Progenitor cell of endocrine pancreas (in vitro differentiated cells): ENCODE results near the gene HOXA4. TPM values are rescaled to one million over a fixed set of nuclear protein-coding genes. Genes with fewer than 3 reads are reported as not detected.

Experiments used
- DNase-seq: peaks from one replicate; pipeline ENCODE4 v3.0.0; 2021; ENCODE audit warnings: low spot score; ENCODE audit not compliant: unreplicated experiment
- H3K27ac Mint-ChIP-seq: 2 replicates; pipeline ENCODE4 v1.8.0; 2021; ENCODE audit warnings: mild to moderate bottlenecking, moderate library complexity, mixed read lengths
- H3K27me3 Mint-ChIP-seq: 2 replicates; pipeline ENCODE4 v1.8.0; 2021; ENCODE audit warnings: mixed read lengths
- H3K36me3 Mint-ChIP-seq: 2 replicates; pipeline ENCODE4 v1.8.0; 2022; ENCODE audit warnings: mixed read lengths; ENCODE audit not compliant: insufficient read depth
- H3K4me1 Mint-ChIP-seq: 2 replicates; pipeline ENCODE4 v1.8.0; 2021; ENCODE audit warnings: low read depth, mixed read lengths
- H3K4me3 Mint-ChIP-seq: 2 replicates; pipeline ENCODE4 v1.8.0; 2021; ENCODE audit warnings: low read depth, mild to moderate bottlenecking, moderate library complexity, mixed read lengths
- H3K9me3 Mint-ChIP-seq: 2 replicates; pipeline ENCODE4 v1.8.0; 2021; ENCODE audit warnings: low read depth, mixed read lengths
- total RNA-seq: library from RNA; stranded (reverse); gene quantifications from 2 replicates; pipeline ENCODE4 v1.2.1, GENCODE V29; 2021
- TF ChIP-seq, protein P1 (sequence below): fragments of 200-600 bp; sonication (generic); IDR thresholded peaks from one replicate; pipeline ENCODE4 v1.5.0; 2021; ENCODE audit warnings: antibody characterized with exemption, mild to moderate bottlenecking; ENCODE audit not compliant: unreplicated experiment

Gene HOXA4
- total RNA-seq, 1 donor from 2014 or later = 13.7 TPM

DNA sequence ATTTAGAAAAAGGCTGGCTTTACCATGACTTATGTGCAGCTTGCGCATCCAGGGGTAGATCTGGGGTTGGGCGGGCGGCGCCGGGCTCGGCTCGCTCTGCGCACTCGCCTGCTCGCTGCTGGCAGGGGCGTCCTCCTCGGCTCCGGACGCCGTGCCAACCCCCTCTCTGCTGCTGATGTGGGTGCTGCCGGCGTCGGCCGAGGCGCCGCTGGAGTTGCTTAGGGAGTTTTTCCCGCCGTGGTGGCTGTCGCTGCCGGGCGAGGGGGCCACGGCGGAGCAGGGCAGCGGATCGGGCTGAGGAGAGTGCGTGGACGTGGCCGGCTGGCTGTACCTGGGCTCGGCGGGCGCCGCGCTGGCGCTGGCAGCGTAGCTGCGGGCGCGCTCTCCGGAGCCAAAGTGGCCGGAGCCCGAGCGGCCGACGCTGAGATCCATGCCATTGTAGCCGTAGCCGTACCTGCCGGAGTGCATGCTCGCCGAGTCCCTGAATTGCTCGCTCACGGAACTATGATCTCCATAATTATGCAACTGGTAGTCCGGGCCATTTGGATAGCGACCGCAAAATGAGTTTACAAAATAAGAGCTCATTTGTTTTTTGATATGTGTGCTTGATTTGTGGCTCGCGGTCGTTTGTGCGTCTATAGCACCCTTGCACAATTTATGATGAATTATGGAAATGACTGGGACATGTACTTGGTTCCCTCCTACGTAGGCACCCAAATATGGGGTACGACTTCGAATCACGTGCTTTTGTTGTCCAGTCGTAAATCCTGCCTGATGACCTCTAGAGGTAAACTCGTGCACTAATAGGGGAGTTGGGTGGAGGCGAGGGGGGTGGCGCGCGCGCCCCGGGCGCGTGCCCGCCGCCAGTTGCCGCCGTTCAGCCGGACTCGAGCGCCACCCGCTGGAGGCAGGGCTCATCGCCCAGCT, 12.7 kb upstream of the HOXA4 start, which contains the start of gene HOXA5:
Gene HOXA5, minus strand, starts transcription at position 659 of the 927 bp plus-strand sequence. Its CDS starts 74 bp downstream, at position 585.
- peak; percentile 87 for DNase-seq
- Mint-ChIP-seq H3K27me3 (peaks cover 41% of the 10 kb centered on the region), H3K36me3 (peaks cover 6% of the 10 kb centered on the region), H3K27ac (peak within 1 kb of the TSS; percentile 92), H3K4me1 (peaks cover 28% of the 10 kb centered on the region), H3K9me3 (no peaks in the 10 kb centered on the region), H3K4me3 (peak within 1 kb of the TSS; percentile 93)
- TF ChIP-seq, protein P1, sequence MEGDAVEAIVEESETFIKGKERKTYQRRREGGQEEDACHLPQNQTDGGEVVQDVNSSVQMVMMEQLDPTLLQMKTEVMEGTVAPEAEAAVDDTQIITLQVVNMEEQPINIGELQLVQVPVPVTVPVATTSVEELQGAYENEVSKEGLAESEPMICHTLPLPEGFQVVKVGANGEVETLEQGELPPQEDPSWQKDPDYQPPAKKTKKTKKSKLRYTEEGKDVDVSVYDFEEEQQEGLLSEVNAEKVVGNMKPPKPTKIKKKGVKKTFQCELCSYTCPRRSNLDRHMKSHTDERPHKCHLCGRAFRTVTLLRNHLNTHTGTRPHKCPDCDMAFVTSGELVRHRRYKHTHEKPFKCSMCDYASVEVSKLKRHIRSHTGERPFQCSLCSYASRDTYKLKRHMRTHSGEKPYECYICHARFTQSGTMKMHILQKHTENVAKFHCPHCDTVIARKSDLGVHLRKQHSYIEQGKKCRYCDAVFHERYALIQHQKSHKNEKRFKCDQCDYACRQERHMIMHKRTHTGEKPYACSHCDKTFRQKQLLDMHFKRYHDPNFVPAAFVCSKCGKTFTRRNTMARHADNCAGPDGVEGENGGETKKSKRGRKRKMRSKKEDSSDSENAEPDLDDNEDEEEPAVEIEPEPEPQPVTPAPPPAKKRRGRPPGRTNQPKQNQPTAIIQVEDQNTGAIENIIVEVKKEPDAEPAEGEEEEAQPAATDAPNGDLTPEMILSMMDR = peak; percentile 97

DNA sequence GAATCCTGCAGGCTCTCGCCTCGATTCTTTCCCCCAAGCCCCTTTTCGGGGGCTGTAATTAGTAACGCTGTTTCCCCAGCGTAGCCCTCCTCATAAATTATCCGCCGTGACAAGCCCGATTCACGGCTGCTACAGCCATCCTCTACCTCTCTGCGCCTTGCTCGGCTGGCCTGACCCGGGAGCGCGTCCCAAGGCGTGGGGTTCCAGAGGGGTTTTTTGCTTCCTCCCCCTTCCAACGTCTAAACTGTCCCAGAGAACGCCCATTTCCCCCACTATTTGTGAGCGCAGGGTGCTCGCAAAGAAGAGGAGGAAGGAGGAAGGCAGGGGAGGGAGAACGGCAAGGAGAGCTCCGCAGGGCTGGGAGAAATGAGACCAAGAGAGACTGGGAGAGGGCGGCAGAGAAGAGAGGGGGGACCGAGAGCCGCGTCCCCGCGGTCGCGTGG, 12.0 kb upstream of the HOXA4 start:
- no peak for DNase-seq
- TF ChIP-seq, protein P1 = no peak
- peak overlapping the region; percentile 92 for H3K27ac Mint-ChIP-seq
- H3K9me3 Mint-ChIP-seq = no peaks in the 10 kb centered on the region
- H3K4me1 Mint-ChIP-seq = peaks cover 32% of the 10 kb centered on the region
- peaks cover 6% of the 10 kb centered on the region for H3K36me3 Mint-ChIP-seq
- H3K27me3 Mint-ChIP-seq = peaks cover 41% of the 10 kb centered on the region
- peak overlapping the region; percentile 93 for H3K4me3 Mint-ChIP-seq

DNA sequence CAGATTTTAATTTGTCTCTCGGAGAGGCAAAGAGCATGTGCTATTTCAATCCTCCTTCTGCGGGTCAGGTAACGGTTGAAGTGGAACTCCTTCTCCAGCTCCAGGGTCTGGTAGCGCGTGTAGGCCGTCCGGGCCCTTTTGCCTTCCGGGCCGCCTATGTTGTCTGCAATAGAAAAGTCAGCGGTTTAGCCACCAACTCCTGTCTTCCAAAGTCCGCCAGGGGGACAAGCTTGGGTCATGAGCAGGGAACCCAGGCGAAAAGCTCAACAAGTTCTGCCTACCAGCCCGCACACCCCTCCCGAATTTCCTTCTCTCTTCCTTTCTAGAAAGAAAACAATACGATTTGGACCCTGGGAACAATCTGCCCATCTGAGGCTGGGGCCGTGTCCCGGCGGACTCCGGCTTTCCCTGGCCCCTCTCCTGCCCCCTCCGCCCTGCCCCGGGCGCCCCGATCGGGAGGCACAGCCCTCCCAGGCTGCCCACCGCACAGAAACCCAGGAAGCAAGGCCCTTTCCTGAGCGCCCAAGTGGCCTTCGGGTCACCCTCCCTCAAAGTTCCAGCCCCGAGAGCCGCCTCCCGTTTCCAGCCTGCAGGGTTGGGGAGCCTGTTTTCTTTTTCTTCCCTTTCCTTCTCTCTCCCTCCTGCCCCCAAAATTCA, 11.5 kb upstream of the HOXA4 start:
- peaks cover 37% of the 10 kb centered on the region for H3K27me3 Mint-ChIP-seq
- H3K27ac Mint-ChIP-seq = peak overlapping the region; percentile 92
- H3K9me3 Mint-ChIP-seq = no peaks in the 10 kb centered on the region
- TF ChIP-seq, protein P1 = peak; percentile 53
- H3K4me3 Mint-ChIP-seq = peak overlapping the region; percentile 93
- peaks cover 37% of the 10 kb centered on the region for H3K4me1 Mint-ChIP-seq
- no peak for DNase-seq
- H3K36me3 Mint-ChIP-seq = peaks cover 6% of the 10 kb centered on the region

DNA sequence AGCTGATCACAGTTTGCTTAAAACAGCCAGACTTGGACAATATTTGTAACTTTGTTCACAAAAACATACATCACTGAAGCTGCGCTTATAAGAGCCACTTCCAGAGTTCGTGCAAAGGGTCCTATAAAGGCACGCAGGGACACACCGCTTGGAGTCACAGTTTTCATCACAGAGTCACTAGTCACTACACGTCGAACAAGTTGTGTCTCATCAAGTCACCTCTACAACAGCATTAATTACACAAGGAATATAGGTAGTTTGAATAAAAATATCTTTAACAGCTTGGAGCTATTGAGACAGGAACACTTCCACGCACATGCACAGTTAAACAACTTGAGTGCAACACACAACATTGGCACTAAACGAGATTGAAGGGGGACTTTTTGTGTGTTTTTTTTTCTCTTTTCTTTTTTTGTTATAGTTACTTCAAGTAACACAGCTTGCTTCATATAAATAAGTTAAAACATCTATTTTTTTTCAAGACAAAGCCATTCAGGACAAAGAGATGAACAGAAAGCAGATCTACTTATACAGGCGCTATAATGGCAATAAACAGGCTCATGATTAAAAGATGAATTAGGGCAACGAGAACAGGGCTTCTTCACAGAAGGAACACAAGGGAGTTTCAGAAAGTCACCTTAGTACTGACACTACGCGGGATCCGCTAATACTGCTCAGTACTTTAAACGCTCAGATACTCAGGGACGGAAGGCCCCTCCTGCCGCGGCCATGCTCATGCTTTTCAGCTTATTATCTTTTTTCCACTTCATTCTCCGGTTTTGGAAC, 10.8 kb upstream of the HOXA4 start:
- Mint-ChIP-seq H3K27ac (peak overlapping the region; percentile 92), H3K9me3 (no peaks in the 10 kb centered on the region), H3K4me1 (peaks cover 44% of the 10 kb centered on the region), H3K36me3 (peaks cover 4% of the 10 kb centered on the region), H3K4me3 (peak overlapping the region; percentile 93), H3K27me3 (peaks cover 30% of the 10 kb centered on the region)
- TF ChIP-seq, protein P1 = no peak
- no peak for DNase-seq
